Memory B cell (primary cell): Measurements from ENCODE around the gene LPAR3.

Experiments
- ATAC-seq: fragments of 150-1000 bp; cut with Tn5 transposase; 2 replicates; pipeline ENCODE4 v1.10.0; 2021; ENCODE audit warnings: low read depth, mild to moderate bottlenecking, moderate library complexity
- DNase-seq, 2 donors: peaks; one replicate each; pipeline ENCODE4 v3.0.0; 2022; ENCODE audit warnings: low spot score in 2 of 2
- H3K27ac Mint-ChIP-seq: one replicate; pipeline ENCODE4 v1.8.0; 2022; ENCODE audit warnings: mild to moderate bottlenecking, moderate library complexity, mixed read lengths
- H3K27me3 Mint-ChIP-seq: one replicate; pipeline ENCODE4 v1.8.0; 2022; ENCODE audit warnings: mixed read lengths
- H3K36me3 Mint-ChIP-seq: one replicate; pipeline ENCODE4 v1.8.0; 2022; ENCODE audit warnings: mild to moderate bottlenecking, mixed read lengths
- H3K4me1 Mint-ChIP-seq: one replicate; pipeline ENCODE4 v1.8.0; 2022; ENCODE audit warnings: mixed read lengths
- H3K4me3 Mint-ChIP-seq: one replicate; pipeline ENCODE4 v1.8.0; 2022; ENCODE audit warnings: mild to moderate bottlenecking, moderate library complexity, mixed read lengths
- H3K9me3 Mint-ChIP-seq: one replicate; pipeline ENCODE4 v1.8.0; 2022; ENCODE audit warnings: mixed read lengths

The LPAR3 gene

GRCh38 chr1:84839544-84839943 is 53.5 kb downstream of the LPAR3 start:
- ATAC-seq (no peak), DNase-seq (no peak)
- Mint-ChIP-seq H3K4me3 (no peak overlapping the region), H3K27ac (no peak overlapping the region), H3K4me1 (no peaks in the 10 kb centered on the region), H3K36me3 (no peaks in the 10 kb centered on the region), H3K9me3 (no peaks in the 10 kb centered on the region), H3K27me3 (peaks cover 4% of the 10 kb centered on the region)

DNA sequence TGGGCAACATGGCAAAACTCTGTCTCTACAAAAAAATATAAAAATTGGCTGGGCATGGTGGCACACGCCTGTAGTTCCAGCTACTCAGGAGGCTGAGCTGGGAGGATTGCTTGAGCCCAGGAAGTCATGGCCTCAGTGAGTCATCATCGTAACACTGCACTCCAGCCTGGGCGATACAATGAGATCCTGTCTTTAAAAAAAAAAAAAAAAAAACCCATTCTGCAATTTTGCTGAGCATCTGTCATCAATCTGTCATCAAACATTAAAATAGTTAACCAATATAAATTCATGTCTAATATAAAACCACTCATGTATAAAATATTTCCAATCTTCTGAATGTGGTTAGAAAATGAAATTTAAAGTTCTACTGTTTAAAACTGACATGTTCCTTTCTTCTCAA is 56.9 kb downstream of the LPAR3 start:
- no peak for DNase-seq
- no peak overlapping the region for H3K27ac Mint-ChIP-seq
- no peaks in the 10 kb centered on the region for H3K9me3 Mint-ChIP-seq
- H3K4me3 Mint-ChIP-seq = no peak overlapping the region
- no peaks in the 10 kb centered on the region for H3K36me3 Mint-ChIP-seq
- H3K4me1 Mint-ChIP-seq = no peaks in the 10 kb centered on the region
- ATAC-seq = no peak
- H3K27me3 Mint-ChIP-seq = peaks cover 2% of the 10 kb centered on the region

DNA sequence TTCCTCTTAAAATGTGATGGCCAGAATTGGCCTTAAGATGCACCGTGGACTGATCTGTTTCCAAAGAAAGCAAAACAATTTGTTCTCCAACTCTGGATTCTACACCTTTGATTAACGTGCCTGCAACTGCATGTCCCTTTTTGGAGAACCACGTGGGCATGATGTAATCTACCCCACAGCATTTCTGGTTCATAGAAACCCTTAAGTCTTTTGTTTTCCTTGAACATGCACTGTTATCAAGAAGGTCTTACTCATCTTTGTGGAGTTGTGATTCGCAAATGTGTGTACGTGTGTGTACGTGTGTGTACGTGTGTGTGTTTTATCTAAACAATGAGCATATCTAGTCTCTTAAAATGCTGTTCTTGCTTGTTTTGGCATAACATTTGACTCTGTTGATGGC is 57.8 kb downstream of the LPAR3 start:
- H3K4me3 Mint-ChIP-seq = no peak overlapping the region

GRCh38 chr1:84834419-84835064 is 58.5 kb downstream of the LPAR3 start:
- peaks cover 2% of the 10 kb centered on the region for H3K27me3 Mint-ChIP-seq
- no peaks in the 10 kb centered on the region for H3K4me1 Mint-ChIP-seq
- H3K4me3 Mint-ChIP-seq = no peak overlapping the region
- ATAC-seq (no peak), DNase-seq (no peak)
- H3K27ac Mint-ChIP-seq = no peak overlapping the region
- H3K9me3 Mint-ChIP-seq = no peaks in the 10 kb centered on the region
- H3K36me3 Mint-ChIP-seq = no peaks in the 10 kb centered on the region

More for the DNA sequence above, 57.8 kb downstream of the LPAR3 start:
- peaks cover 2% of the 10 kb centered on the region for H3K27me3 Mint-ChIP-seq
- H3K36me3 Mint-ChIP-seq = no peaks in the 10 kb centered on the region
- no peak for DNase-seq
- H3K9me3 Mint-ChIP-seq = no peaks in the 10 kb centered on the region
- no peak for ATAC-seq
- no peaks in the 10 kb centered on the region for H3K4me1 Mint-ChIP-seq
- H3K27ac Mint-ChIP-seq = no peak overlapping the region

DNA sequence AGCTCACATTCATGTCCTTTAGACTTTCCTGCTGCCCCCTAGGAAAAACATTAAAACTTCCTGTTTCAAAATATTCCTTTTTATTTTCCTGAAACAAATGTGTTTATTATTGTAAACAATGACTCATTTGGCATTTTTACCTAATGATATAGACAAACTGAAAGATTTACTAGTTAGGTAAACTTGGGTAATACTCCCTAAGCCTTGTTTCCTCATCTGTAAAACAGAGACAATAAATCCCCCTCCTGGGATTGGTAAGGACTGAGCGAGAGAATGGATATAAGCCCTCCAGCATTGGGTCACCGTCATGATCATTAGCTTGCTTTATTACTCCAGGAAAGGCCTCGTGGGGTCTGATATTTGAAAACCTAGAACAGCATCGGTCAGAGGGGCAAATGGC is 59.8 kb downstream of the LPAR3 start:
- peaks cover 2% of the 10 kb centered on the region for H3K27me3 Mint-ChIP-seq
- no peak for DNase-seq
- H3K27ac Mint-ChIP-seq = no peak overlapping the region
- no peak overlapping the region for H3K4me3 Mint-ChIP-seq
- ATAC-seq = no peak
- no peaks in the 10 kb centered on the region for H3K36me3 Mint-ChIP-seq
- H3K9me3 Mint-ChIP-seq = no peaks in the 10 kb centered on the region
- no peaks in the 10 kb centered on the region for H3K4me1 Mint-ChIP-seq

DNA sequence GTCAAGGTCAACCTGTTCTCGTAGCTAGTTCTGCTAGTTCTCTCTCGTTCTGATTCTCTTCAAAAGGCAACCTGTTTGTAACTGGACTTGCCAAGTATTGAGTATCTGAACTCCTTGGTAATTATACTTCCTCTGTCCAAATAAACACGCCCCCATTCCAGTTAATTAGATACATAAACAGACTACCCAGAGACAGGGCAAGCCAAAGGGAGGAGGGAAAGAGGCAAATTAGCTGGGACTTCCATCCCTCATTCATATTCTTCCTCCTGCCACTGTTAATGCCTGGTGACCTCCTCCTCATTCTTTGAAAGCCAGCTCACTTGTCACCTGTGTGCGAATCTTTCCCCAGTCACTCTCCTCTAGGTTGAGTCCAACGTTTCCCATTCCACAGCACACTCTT is 62.9 kb downstream of the LPAR3 start:
- Mint-ChIP-seq H3K4me1 (no peaks in the 10 kb centered on the region), H3K27ac (no peak overlapping the region), H3K27me3 (peaks cover 2% of the 10 kb centered on the region), H3K36me3 (no peaks in the 10 kb centered on the region), H3K4me3 (no peak overlapping the region), H3K9me3 (no peaks in the 10 kb centered on the region)
- ATAC-seq (no peak), DNase-seq (no peak)

- H3K27me3 Mint-ChIP-seq = no peaks in the 10 kb centered on the region
- no peak for DNase-seq
- no peaks in the 10 kb centered on the region for H3K36me3 Mint-ChIP-seq
- H3K4me1 Mint-ChIP-seq = no peaks in the 10 kb centered on the region
- no peak overlapping the region for H3K4me3 Mint-ChIP-seq
- ATAC-seq = no peak
- H3K9me3 Mint-ChIP-seq = no peaks in the 10 kb centered on the region
- no peak overlapping the region for H3K27ac Mint-ChIP-seq
Observed at GRCh38 chr1:84827976-84828375, 65.0 kb downstream of the LPAR3 start.

- Mint-ChIP-seq H3K27ac (no peak overlapping the region), H3K4me3 (no peak overlapping the region), H3K9me3 (no peaks in the 10 kb centered on the region), H3K4me1 (no peaks in the 10 kb centered on the region), H3K27me3 (no peaks in the 10 kb centered on the region), H3K36me3 (no peaks in the 10 kb centered on the region)
- DNase-seq (no peak), ATAC-seq (no peak)
Observed at GRCh38 chr1:84827555-84827954, 65.5 kb downstream of the LPAR3 start.

DNA sequence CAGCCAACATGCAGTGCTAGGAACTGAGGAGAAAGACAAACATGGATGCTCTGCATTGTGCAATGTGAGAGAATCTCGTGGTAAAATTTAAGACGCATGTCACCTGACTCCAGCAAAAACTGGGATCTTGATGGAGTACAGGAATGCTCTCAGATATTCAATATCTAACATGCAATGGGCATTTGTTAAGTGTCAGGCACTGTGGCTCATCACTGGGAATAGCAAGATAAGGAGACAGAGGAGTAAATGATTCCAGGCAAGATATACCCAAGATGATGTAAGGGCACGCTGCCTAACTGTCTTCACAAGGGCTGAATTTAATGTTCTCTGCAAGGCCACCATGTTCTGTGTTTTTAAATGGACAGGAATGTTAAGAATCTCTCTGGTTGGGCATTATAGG is 67.8 kb downstream of the LPAR3 start:
- no peak for ATAC-seq
- no peaks in the 10 kb centered on the region for H3K36me3 Mint-ChIP-seq
- H3K27me3 Mint-ChIP-seq = no peaks in the 10 kb centered on the region
- H3K9me3 Mint-ChIP-seq = no peaks in the 10 kb centered on the region
- H3K4me1 Mint-ChIP-seq = no peaks in the 10 kb centered on the region
- H3K4me3 Mint-ChIP-seq = no peak overlapping the region
- H3K27ac Mint-ChIP-seq = no peak overlapping the region
- no peak for DNase-seq

DNA sequence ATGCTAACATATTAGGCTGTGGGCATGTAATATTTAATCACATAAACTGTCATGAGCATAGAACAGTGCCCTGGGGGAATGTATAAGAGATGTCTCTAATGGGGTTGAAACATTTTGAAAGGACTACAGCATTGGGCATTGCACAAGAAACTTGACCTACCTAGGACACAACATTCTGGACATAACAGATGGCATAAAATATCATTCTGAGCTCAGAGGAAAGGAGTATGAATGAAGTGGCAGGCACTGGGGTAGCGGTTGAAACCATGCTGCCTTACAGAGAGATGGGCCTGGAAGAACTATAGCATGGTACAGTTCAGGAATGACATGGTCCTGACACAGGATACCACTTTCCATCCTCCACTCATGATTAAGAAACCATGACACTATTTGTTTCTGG is 69.0 kb downstream of the LPAR3 start:
- no peak for ATAC-seq
- Mint-ChIP-seq H3K36me3 (no peaks in the 10 kb centered on the region), H3K4me3 (no peak overlapping the region), H3K27me3 (peaks cover 3% of the 10 kb centered on the region), H3K4me1 (no peaks in the 10 kb centered on the region), H3K9me3 (no peaks in the 10 kb centered on the region), H3K27ac (no peak overlapping the region)
- DNase-seq = no peak

DNA sequence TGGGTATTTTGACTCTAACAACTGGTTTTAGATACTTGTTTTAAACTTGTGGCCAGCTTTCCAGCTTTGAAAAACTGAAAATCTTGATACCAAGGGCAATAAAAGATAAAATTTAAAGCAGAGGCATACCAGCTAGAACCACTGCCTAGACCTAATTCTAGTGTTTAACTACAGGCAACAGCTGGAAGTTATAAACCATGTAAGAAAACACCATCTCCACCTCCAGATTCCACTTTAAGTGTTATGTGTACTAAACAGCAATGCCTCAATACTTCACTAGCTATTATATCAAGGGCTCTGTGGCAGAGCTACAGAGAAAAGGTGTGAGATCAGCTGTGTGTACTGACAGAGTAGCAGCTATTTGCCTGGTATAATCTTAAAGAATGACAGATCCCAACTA is 69.5 kb downstream of the LPAR3 start:
- no peaks in the 10 kb centered on the region for H3K4me1 Mint-ChIP-seq
- DNase-seq = no peak
- no peak for ATAC-seq
- H3K9me3 Mint-ChIP-seq = no peaks in the 10 kb centered on the region
- H3K4me3 Mint-ChIP-seq = no peak overlapping the region
- H3K27me3 Mint-ChIP-seq = peaks cover 3% of the 10 kb centered on the region
- H3K27ac Mint-ChIP-seq = no peak overlapping the region
- no peaks in the 10 kb centered on the region for H3K36me3 Mint-ChIP-seq

GRCh38 chr1:84810343-84810742 is 82.7 kb downstream of the LPAR3 start:
- Mint-ChIP-seq H3K36me3 (no peaks in the 10 kb centered on the region), H3K27ac (no peak overlapping the region), H3K4me1 (no peaks in the 10 kb centered on the region), H3K27me3 (peaks cover 4% of the 10 kb centered on the region), H3K4me3 (no peak overlapping the region), H3K9me3 (no peaks in the 10 kb centered on the region)
- no peak for ATAC-seq
- DNase-seq = no peak

DNA sequence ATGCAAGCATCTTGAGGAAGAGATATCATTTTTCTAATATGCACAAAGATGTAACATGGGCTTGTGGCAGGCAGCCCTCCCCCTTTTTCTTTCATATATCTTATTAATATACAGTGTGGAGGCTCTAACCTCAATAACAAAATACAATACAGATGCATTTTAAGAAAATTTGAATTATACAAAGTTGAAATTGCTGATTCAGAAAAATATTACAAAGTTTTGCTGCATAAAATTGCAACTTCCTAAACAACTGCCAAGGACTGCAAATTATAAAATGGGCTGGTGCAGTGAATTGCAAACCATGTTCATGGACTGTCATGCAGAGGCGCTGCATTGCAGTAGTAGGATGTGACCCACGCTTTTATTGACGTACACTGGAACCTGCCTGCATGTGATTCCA is 84.0 kb downstream of the LPAR3 start:
- no peak for DNase-seq
- no peak for ATAC-seq
- Mint-ChIP-seq H3K4me3 (no peak overlapping the region), H3K27ac (no peak overlapping the region), H3K27me3 (peaks cover 4% of the 10 kb centered on the region), H3K4me1 (no peaks in the 10 kb centered on the region), H3K36me3 (no peaks in the 10 kb centered on the region), H3K9me3 (no peaks in the 10 kb centered on the region)

GRCh38 chr1:84803604-84804003 is 89.4 kb downstream of the LPAR3 start:
- Mint-ChIP-seq H3K27me3 (no peaks in the 10 kb centered on the region), H3K4me3 (no peak overlapping the region), H3K4me1 (peaks cover 10% of the 10 kb centered on the region), H3K36me3 (no peaks in the 10 kb centered on the region), H3K9me3 (no peaks in the 10 kb centered on the region), H3K27ac (no peak overlapping the region)
- ATAC-seq (no peak), DNase-seq (no peak)

DNA sequence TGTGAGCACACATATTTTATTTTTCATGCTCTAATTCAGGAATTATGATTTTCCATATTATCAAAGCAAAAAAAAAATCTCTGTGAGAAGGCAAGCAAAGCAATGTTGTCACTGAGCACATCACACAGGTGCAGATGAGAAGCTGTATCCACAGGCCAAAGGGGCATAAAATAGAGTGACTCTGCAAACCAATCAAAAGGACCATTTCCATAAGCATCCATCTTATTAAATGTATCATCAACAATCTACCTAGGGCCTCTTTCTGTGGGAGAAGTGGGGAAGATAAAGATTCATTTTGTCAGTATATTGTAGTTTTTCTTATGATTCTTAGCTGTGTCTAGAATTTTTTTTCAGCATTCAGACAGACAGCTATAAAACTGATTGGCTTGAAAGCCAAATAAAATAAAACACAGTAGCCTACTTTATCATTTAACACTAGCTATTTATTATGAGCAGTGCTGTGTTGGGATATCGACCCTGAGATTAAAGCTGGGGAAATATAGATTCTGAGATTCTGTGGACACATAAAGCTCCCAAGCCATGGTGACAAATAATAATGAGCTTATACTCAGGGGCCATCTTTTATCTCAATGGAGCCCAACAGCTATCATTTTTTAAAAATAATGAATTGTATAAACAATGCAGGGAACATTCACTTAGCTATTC is 90.3 kb downstream of the LPAR3 start:
- DNase-seq (no peak), ATAC-seq (no peak)
- H3K36me3 Mint-ChIP-seq = no peaks in the 10 kb centered on the region
- no peak overlapping the region for H3K4me3 Mint-ChIP-seq
- peaks cover 10% of the 10 kb centered on the region for H3K4me1 Mint-ChIP-seq
- H3K27ac Mint-ChIP-seq = no peak overlapping the region
- no peaks in the 10 kb centered on the region for H3K27me3 Mint-ChIP-seq
- H3K9me3 Mint-ChIP-seq = no peaks in the 10 kb centered on the region
